AG09309 (cell line): ENCODE data around the gene MAB21L4.

ENCODE experiments used
- DNase-seq: peaks from one replicate; pipeline ENCODE4 v3.0.0-alpha.2; 2010; ENCODE audit warnings: low read depth
- H3K4me3 ChIP-seq: 2 replicates; pipeline ENCODE4 v1.5.1; 2011; ENCODE audit warnings: mild to moderate bottlenecking, low read depth, low read length, moderate library complexity; ENCODE audit not compliant: control insufficient read depth
- TF ChIP-seq, protein P1 (sequence below): IDR thresholded peaks from 2 replicates; pipeline ENCODE4 v1.5.1; 2011; ENCODE audit warnings: mild to moderate bottlenecking, low read depth, low read length, inconsistent platforms; ENCODE audit not compliant: insufficient read depth, control insufficient read depth; ENCODE audit errors: missing control alignments

The MAB21L4 gene

DNA sequence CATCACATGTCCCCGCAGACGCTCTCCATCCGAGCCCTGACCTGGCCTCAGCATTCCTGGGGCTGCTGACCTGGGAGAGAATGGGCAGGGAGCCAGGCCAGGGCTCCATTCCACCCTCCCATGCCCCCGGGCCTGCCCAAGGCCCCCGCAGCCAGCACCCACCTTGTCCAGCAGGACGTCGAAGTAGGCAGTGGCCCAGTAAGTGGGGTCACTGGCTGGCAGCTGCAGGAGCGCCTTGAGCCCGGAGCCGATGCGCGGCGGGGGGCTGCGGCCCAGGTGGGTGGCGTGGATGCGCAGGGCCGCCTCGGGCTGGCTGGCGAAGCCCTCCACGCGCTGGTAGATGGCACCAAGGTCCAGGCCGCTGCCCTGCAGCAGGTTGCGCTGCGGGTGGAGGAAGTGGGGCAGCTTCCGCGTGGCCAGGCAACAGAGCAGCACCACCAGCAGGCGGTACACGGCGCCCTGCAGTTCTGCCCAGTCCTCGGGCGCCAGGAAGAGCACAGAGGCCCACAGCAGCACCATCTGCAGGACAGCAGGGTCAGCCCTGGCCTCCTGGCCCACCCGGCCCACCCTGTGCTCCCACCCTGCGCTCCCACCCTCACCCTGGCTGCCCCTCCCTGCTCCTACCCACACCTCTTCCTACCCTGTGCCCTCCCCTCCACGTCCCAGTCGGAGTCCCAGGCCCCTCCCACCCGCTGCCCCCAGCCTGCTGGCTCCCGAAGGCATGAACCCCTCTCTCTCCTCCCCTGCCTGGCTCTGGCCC lies 7.6 kb downstream of the MAB21L4 start:
- no peak overlapping the region for H3K4me3 ChIP-seq
- TF ChIP-seq, protein P1, sequence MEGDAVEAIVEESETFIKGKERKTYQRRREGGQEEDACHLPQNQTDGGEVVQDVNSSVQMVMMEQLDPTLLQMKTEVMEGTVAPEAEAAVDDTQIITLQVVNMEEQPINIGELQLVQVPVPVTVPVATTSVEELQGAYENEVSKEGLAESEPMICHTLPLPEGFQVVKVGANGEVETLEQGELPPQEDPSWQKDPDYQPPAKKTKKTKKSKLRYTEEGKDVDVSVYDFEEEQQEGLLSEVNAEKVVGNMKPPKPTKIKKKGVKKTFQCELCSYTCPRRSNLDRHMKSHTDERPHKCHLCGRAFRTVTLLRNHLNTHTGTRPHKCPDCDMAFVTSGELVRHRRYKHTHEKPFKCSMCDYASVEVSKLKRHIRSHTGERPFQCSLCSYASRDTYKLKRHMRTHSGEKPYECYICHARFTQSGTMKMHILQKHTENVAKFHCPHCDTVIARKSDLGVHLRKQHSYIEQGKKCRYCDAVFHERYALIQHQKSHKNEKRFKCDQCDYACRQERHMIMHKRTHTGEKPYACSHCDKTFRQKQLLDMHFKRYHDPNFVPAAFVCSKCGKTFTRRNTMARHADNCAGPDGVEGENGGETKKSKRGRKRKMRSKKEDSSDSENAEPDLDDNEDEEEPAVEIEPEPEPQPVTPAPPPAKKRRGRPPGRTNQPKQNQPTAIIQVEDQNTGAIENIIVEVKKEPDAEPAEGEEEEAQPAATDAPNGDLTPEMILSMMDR: no peak
- no peak for DNase-seq

DNA sequence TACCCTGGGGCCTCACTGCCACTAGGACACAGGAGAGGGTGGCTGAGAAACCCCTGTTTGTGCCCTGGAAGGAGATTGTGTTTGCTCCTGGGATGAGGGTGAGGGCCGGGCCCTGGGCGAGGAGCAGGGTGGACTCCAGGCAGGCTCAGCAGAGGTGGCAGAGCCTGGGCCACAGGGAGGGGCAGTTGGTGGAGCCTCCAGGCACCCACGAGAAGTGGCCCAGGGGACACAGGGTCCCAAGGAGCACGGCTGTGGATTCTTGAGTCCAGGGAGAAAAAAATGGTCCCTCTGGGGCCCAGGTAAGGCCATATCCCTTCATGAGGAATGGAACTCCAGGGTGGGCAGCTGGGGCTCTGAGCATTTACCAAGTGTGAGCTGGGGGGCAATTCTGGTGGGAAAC lies 8.3 kb downstream of the MAB21L4 start:
- DNase-seq: no peak
- H3K4me3 ChIP-seq: no peak overlapping the region
- TF ChIP-seq, protein P1: no peak

DNA sequence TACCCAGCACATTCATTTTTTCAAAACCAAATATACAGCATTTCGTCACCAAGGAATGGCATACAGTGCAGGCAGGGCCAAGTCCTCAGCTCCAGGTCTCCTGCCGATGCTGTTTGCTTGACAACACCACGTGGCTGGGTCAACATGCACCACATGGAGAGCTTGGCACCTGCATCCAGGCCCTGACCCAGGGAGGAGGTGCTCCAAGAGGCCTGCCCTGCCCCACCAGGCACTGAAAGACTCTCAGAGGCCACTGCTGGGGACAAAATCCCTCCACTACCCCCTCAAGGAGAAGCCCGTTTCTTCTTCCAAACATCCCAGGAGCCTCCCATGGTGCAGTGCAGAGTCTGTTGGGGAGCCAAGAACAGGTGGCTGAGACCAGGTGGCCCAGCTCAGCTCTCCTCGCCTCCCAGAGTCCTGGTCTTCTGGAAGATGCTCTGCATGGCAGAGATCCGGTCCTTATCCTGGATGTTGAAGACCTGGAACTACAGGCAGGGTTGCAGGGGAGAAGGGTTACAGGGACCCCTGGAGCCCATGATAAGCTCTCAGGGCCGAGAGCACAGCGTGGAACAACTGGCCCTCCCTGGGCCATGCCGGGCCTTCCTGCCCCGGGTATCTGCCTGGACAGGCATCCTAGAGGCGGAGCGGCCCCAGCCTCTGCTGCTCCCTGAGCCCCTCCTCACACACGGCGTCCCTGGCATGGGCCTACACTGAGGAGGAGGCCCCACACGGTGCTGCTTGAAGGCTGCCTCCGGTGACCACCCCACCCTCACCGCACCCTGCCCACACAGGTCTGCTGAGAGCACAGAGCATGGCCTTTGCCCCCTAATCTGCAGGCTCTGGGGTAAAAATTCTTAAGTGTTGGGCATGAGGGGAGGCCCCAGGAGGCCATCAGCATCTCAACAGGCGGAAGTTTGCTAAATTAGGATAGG lies 9.0 kb downstream of the MAB21L4 start:
- no peak overlapping the region for H3K4me3 ChIP-seq
- TF ChIP-seq, protein P1: no peak
- DNase-seq: no peak

DNA sequence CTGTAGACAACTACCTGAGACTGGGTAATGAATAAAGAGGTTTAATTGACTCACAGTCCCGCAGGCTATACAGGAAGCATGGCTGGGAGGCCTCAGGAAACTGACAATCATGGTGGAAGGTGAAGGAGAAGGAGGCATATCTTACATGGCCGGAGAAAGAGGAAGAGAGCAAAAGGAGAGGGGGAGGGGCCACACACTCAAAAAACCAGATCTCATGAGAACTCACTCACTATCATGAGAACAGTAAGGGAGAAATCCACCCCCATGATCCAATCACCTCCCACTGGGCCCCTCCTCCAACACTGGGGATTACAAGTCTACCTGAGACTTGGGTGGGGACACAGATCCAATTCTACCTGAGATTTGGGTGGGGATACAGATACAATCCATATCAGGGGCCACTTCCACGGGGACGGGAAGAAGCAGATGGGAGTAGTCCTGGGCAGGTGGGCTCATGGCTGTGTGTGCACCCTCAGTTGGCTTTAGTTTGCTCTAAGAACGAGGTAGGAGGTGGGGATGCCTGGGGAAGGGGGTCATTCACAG lies 9.9 kb downstream of the MAB21L4 start:
- no peak for DNase-seq
- no peak overlapping the region for H3K4me3 ChIP-seq
- TF ChIP-seq, protein P1: no peak

DNA sequence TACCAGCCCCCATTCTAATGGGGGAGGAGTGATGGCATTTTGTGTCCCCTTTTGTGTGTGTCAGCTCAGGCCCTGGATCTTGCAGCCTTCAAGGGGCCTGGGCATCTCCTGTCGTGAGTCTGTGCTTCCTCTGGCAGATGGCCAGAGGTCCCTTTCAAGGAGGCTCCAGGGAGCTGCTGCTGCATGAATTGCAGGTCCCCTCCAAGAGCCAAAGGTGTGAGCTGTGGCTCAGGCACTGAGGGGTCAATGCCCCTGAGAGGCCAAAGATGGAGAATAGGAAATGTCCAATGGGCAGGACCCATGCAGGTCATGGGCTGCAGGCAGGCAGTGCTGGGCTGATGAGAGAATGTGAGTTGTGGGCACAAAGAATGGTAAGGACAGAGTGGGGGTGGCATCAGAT lies 10.4 kb downstream of the MAB21L4 start:
- no peak overlapping the region for H3K4me3 ChIP-seq
- TF ChIP-seq, protein P1: no peak
- DNase-seq: no peak

DNA sequence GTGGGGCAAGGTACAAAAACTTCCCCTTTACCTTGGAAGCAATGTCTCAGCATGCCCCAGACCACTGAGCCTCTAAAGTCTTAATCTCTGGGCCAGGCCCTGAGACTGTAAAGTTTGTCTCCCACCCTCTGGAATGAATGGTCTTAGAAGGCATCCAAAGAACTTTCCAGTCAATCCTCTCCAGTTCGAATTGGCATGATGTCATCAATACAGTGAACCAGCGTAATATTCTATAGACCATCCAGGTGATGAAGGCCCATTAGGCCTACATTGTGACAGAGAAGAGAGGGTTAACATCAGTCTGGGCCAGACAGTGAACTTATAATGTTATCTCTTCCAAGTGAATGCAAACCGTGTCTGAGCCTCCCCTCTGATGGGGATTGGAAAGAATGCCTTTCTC lies 11.2 kb downstream of the MAB21L4 start:
- no peak for DNase-seq
- TF ChIP-seq, protein P1: no peak
- no peak overlapping the region for H3K4me3 ChIP-seq
